Nephron progenitor cell (in vitro differentiated cells): ENCODE results near the gene DCUN1D2.

Experiments used
- DNase-seq: peaks from one replicate; pipeline ENCODE4 v3.0.0; 2021
- H3K27ac Mint-ChIP-seq: 2 replicates; pipeline ENCODE4 v1.8.0; 2021; ENCODE audit warnings: mild to moderate bottlenecking, moderate library complexity, mixed read lengths
- H3K27me3 Mint-ChIP-seq: 2 replicates; pipeline ENCODE4 v1.8.0; 2021; ENCODE audit warnings: mild to moderate bottlenecking, low read depth, mixed read lengths; ENCODE audit not compliant: poor library complexity
- H3K36me3 Mint-ChIP-seq: 2 replicates; pipeline ENCODE4 v1.8.0; 2021; ENCODE audit warnings: low read depth, mixed read lengths
- H3K4me1 Mint-ChIP-seq: 2 replicates; pipeline ENCODE4 v1.8.0; 2021; ENCODE audit warnings: mixed read lengths
- H3K4me3 Mint-ChIP-seq: 2 replicates; pipeline ENCODE4 v1.8.0; 2021; ENCODE audit warnings: mild to moderate bottlenecking, moderate library complexity, mixed read lengths
- H3K9me3 Mint-ChIP-seq: 2 replicates; pipeline ENCODE4 v1.8.0; 2021; ENCODE audit warnings: mild to moderate bottlenecking, moderate library complexity, mixed read lengths
- TF ChIP-seq, protein P1 (sequence below): fragments of 200-600 bp; sonication (generic); IDR thresholded peaks from 2 replicates; pipeline ENCODE4 v1.5.0; 2021; ENCODE audit warnings: antibody characterized with exemption

The DCUN1D2 gene

DNA sequence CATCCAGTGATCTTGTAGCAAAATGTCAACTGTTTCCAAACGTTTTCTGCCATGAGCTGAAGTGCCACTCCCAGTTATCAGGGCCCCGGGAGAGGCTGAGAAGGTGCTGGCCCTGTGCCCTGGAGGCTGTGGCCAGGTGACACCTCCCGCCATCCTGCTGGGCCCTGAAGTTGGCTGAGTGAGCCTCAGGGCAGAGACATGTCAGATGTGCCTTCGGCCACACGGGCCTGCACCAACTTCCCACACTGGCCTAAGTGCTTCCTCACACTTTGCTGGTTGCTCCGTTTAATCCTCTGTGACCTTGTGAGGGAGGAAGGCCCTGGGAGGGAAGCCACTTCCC lies 42.0 kb downstream of the DCUN1D2 start:
- H3K27ac Mint-ChIP-seq, result peak overlapping the region; percentile 81

DNA sequence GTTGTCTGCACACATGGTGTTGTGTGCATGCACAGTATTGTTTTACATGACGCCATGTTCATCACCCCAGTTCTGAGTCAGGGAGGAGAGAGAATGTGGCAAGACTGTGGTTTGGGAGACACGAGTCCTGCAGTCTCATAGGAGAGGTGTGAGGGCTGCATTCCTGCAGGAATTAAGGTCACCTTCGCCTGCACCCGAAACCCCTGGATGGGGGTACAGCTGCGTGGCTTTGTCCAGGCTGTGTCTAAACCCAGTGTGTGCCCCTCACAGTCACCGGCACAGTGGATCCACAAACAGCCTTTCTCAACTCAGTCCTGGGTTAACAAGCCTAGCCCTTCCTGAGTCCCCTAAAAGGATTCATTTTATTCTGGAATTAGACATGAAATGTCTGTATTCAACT lies 42.9 kb downstream of the DCUN1D2 start:
- peaks cover 36% of the 10 kb centered on the region for H3K4me1 Mint-ChIP-seq
- DNase-seq, result no peak
- peaks cover 7% of the 10 kb centered on the region for H3K9me3 Mint-ChIP-seq
- H3K4me3 Mint-ChIP-seq, result no peak overlapping the region
- H3K27ac Mint-ChIP-seq, result peak overlapping the region; percentile 54
- H3K27me3 Mint-ChIP-seq, result no peaks in the 10 kb centered on the region
- peaks cover 40% of the 10 kb centered on the region for H3K36me3 Mint-ChIP-seq
- TF ChIP-seq, protein P1, sequence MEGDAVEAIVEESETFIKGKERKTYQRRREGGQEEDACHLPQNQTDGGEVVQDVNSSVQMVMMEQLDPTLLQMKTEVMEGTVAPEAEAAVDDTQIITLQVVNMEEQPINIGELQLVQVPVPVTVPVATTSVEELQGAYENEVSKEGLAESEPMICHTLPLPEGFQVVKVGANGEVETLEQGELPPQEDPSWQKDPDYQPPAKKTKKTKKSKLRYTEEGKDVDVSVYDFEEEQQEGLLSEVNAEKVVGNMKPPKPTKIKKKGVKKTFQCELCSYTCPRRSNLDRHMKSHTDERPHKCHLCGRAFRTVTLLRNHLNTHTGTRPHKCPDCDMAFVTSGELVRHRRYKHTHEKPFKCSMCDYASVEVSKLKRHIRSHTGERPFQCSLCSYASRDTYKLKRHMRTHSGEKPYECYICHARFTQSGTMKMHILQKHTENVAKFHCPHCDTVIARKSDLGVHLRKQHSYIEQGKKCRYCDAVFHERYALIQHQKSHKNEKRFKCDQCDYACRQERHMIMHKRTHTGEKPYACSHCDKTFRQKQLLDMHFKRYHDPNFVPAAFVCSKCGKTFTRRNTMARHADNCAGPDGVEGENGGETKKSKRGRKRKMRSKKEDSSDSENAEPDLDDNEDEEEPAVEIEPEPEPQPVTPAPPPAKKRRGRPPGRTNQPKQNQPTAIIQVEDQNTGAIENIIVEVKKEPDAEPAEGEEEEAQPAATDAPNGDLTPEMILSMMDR, result no peak

More for the DNA sequence above, 42.0 kb downstream of the DCUN1D2 start:
- H3K36me3 Mint-ChIP-seq, result peaks cover 34% of the 10 kb centered on the region
- TF ChIP-seq, protein P1, result no peak
- no peak for DNase-seq
- H3K9me3 Mint-ChIP-seq, result no peaks in the 10 kb centered on the region
- H3K4me1 Mint-ChIP-seq, result peaks cover 46% of the 10 kb centered on the region
- H3K27me3 Mint-ChIP-seq, result no peaks in the 10 kb centered on the region
- H3K4me3 Mint-ChIP-seq, result no peak overlapping the region

DNA sequence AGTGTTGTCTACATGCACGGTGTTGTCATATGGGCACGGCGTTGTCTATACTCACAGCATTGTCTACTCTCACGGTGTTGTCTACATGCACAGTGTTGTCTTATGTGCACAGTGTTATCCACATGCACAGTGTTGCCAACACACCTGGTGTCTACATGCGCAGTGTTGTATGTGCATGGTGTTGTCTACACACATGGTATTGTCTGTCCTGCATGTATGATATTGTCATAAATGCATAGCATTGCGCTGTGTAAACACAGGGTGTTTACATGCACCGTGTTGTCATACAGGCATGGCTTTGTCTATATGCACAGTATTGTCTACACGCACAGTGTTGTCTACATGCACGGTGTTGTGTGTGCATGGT lies 44.0 kb downstream of the DCUN1D2 start:
- H3K36me3 Mint-ChIP-seq, result peaks cover 50% of the 10 kb centered on the region
- TF ChIP-seq, protein P1, result no peak

DNA sequence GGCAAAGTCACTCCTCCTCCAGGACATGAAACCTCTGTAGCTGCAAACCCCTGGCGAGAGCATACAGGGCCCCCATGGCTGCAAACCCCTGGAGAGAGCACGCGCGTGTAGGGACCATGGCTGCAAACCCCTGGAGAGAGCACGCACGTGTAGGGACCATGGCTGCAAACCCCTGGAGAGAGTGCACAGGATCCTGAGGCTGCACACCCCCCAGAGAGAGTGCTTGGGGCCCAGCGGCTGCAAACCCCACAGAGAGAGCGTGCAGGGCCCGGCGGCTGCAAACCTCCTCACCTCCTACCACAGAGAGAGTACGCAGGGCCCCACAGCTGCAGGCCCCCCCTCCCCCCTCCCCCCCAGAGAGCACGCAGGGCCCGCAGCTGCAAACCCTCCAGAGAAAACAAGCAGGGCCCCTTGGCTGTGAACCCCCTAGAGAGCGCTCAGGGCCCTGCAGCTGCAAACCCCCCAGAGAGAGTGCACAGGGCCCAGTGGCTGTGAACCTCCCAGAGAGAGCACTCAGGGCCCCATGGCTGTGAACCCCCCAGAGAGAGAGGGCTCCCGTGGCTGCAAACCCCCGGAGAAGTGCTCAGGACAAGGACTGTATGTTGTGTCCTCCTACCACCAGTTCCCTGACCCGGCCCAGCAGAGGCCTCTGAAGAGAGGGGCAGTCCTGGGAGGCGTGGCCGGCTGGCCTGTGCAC lies 44.6 kb downstream of the DCUN1D2 start:
- no peak overlapping the region for H3K4me3 Mint-ChIP-seq
- H3K36me3 Mint-ChIP-seq, result peaks cover 55% of the 10 kb centered on the region
- H3K27ac Mint-ChIP-seq, result no peak overlapping the region
- no peaks in the 10 kb centered on the region for H3K27me3 Mint-ChIP-seq
- peaks cover 21% of the 10 kb centered on the region for H3K9me3 Mint-ChIP-seq
- TF ChIP-seq, protein P1, result no peak
- H3K4me1 Mint-ChIP-seq, result peaks cover 32% of the 10 kb centered on the region
- DNase-seq, result no peak

More for the DNA sequence above, 44.0 kb downstream of the DCUN1D2 start:
- Mint-ChIP-seq H3K27me3 (no peaks in the 10 kb centered on the region), H3K4me3 (no peak overlapping the region), H3K9me3 (peaks cover 16% of the 10 kb centered on the region), H3K27ac (no peak overlapping the region), H3K4me1 (peaks cover 32% of the 10 kb centered on the region)
- DNase-seq, result no peak

DNA sequence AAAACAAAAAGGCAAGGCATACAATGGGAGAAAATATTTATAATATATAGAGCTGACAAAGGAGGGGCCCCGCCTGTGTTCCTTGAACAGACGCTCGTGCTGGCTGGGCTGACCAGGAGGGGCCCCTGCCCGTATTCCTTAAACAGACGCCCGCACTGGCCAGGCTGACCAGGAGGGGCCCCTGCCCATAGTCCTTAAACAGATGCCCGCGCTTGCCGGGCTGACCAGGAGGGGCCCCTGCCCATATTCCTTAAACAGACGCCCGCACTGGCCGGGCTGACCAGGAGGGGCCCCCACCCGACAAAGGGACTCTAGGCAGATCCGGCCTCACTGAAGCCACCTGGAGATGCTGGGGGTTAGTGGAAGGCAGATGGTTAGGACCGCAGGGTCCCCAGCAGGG lies 46.5 kb downstream of the DCUN1D2 start:
- peaks cover 19% of the 10 kb centered on the region for H3K4me1 Mint-ChIP-seq
- DNase-seq, result no peak
- no peaks in the 10 kb centered on the region for H3K27me3 Mint-ChIP-seq
- TF ChIP-seq, protein P1, result no peak
- H3K27ac Mint-ChIP-seq, result no peak overlapping the region
- H3K9me3 Mint-ChIP-seq, result peaks cover 21% of the 10 kb centered on the region
- H3K4me3 Mint-ChIP-seq, result no peak overlapping the region
- peaks cover 63% of the 10 kb centered on the region for H3K36me3 Mint-ChIP-seq

DNA sequence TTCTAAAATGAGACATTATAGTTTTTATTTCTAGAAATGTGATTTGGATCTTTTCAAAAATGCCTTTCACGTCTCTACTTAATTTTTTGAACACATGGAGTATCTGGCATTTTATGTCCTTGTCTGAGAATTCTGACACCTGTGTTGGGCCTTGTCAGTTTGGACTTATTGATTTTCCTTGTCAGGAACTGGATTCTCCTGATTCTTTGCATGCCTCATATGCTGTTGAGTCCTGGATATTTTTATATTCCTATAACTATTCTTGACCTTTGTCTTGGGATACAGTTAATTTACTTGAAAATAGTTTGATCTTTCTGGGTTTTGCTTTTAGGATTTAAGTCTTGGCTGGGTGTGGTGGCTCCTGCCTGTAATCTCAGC lies 47.5 kb downstream of the DCUN1D2 start:
- peaks cover 13% of the 10 kb centered on the region for H3K4me1 Mint-ChIP-seq
- TF ChIP-seq, protein P1, result no peak
- H3K27ac Mint-ChIP-seq, result no peak overlapping the region
- no peak overlapping the region for H3K4me3 Mint-ChIP-seq
- peaks cover 60% of the 10 kb centered on the region for H3K36me3 Mint-ChIP-seq
- no peak for DNase-seq
- H3K9me3 Mint-ChIP-seq, result peaks cover 21% of the 10 kb centered on the region
- no peaks in the 10 kb centered on the region for H3K27me3 Mint-ChIP-seq
